AG08396 (cell line): Measurements from ENCODE around the gene GP2.

Experiments used
- DNase-seq: peaks from one replicate; pipeline ENCODE4 v3.0.0; 2012; ENCODE audit warnings: low spot score, mixed read lengths

The GP2 gene

DNA sequence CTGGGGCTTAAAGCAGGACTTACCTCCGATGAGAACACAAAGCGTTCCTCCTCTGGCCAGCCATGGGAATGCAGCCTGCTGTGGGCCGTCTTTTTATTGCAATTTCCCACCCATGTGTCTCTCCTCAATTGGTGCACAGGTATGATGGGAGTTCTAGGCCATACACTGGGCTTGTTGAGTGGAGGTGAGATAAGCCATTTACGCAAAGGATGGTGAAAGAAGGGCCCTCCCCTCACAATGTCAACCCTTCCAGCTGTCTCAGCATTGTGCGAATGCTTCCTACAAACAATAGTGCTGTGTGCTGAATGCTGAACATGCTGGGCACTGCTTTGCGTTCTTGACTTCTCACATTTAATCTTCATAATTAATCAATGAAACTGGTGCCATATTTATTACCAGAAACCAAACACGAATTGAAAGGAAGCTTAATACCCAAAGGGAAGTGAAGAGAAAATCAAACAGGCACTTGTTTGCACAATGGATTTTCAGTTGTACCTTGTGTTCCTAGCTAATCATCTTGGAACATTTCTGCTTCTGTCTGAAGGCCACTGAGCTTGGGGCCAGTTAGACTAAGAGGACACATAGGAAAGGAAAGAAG, at the start of gene GP2:
TSS of gene GP2 (minus strand) at position 70 of the 598 bp plus-strand sequence. CDS start 1,082 bp downstream, outside the sequence.
- DNase-seq: no peak

GRCh38 chr16:20372701-20373100, 45.4 kb upstream of the GP2 start:
- no peak for DNase-seq

DNA sequence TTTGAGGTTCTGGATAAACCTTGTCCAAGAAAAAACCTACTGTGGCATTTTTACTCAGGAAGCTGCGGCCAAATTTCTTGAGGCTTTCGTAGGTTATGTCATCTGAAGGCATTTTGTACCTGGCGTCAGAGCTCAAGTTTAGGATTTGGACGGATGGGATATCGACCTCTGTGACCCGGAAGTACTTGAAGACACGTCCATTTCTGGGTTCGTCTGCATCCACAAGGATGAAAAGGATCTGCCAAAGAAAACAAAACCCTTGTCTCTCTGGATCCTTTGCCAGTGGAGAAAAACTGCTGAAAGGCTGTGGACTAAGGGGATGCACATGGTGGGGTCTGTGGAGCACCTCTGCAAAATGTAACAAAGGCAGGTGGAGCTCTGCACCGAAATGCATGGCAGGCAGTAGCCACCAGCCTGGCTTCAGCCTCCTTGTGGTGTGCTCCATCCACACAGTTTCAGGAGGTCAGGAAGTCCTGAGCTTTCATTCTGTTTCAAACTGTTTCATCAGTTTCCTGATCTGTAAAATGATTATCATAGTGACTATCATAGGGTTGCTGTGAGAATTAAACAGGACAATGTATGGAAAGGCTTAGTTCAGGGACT, 42.2 kb upstream of the GP2 start:
- DNase-seq: no peak

- no peak for DNase-seq
These were observed 36.7 kb upstream of the GP2 start for GRCh38 chr16:20364051-20364450.

GRCh38 chr16:20363191-20363590, 35.9 kb upstream of the GP2 start:
- no peak for DNase-seq

GRCh38 chr16:20359997-20360396, 32.7 kb upstream of the GP2 start:
- no peak for DNase-seq

DNA sequence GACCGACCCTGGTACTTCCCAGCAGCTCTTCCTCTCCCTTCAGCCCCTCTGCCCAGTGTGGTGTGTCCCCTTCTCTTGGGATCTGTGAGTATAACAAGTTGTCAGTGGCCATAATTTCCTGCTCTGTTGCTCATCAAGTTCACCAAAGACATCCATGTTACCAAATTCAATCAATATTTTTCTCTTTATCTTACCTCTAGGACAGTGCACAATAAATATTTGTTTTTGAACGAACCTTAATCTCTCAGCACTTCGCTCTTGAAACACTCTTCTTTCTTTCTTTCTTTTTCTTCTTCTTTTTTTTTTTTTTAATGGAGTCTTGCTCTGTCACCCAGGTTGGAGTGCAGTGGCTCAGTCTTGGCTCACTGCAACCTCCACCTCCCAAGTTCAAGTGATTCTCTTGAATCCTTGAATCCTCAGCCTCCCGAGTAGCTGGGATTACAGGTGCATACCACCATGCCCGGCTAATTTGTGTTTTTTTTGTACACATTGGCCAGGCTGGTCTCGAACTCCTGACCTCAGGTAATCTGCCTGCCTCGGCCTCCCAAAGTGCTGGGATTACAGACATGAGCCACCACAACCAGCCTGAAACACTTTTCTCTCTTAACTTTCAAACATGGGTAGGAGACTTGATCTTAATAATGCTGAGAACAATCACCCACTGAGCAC, 27.9 kb upstream of the GP2 start:
- DNase-seq: no peak

- DNase-seq: no peak
These were observed 26.1 kb upstream of the GP2 start for GRCh38 chr16:20353379-20353778.

DNA sequence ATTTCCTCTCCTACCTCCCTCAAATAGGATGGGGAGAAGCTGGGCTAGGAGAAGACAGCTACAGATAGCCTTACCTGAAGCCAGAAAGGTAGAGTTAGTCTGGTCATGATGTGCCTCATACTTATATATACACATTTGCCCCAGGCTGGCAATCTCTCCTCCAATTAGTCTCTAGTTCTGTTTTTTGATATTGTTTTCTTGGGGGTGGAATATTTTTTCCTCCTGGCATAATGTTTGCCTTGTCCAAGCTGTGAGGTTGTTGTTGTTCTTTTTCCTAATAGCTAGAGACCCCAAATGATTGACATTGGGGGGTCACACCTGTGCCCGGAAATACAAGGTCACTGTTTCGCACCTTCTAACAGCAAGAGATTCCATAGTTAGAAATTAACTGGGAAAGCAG, 25.3 kb upstream of the GP2 start, which contains the start of gene UMOD:
TSS of gene UMOD (minus strand) at position 101 of the 400 bp plus-strand sequence. CDS start 1,978 bp downstream, outside the sequence.
- DNase-seq: no peak

GRCh38 chr16:20349615-20350014, 22.3 kb upstream of the GP2 start:
- no peak for DNase-seq

DNA sequence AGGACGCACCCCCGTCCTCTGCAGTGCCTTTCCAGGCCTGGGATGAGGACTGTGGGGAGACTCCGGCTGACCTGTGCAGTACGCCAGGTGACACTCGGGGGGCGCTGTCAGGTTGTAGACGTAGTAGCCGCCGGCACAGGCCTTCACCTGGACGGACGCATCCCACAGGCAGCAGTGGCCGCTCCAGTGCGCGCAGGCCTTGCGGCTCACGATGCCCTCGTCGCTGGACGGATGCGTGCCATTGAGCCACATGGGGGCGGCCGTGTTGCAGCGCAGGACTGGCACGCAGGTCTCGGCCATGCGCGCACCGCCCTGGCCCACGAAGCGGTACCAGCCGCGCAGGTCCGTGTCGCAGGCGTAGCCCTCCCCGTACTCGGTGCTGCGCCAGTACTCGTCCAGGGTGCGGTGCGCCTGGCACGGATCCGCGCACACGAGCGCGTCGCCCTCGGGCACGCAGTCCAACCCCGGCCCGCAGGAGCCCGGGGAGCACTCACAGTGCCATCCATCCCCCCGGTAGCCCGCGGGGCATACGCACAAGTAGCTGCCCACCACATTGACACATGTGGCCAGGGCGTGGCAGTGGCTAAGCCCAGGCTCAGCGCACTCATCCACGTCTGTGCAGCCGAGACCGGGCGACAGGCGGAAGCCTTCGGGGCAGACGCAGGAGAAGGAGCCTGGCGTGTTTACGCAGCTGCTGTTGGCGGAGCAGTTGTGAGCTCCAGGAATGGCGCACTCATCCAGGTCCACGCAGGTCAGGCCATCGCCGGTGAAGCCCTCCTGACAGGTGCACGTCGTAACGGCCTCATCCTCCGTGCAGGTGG, 21.3 kb upstream of the GP2 start:
- no peak for DNase-seq

- no peak for DNase-seq
These were observed 20.5 kb upstream of the GP2 start for GRCh38 chr16:20347666-20348364.

- no peak for DNase-seq
These were observed 17.3 kb upstream of the GP2 start for GRCh38 chr16:20344611-20345010.

DNA sequence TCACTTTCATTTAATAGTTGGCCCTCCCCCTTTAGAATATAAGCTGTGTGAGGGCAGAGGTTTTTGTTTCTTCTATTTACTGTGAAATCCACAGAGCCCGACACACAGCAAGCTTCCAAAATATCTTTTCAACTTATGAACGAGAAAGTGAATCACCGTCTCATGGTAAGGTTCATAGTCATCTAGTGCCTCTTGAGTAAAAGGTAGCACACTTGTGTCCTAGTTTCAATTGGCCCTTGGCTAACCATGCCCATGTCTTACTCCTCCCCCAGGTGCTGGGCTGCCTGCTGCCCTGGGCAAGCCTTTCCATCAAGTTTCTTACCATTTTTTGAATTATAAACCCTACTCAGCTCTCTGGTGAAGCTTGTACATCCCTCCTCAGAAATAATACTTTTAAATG, 12.4 kb upstream of the GP2 start:
- DNase-seq: no peak

DNA sequence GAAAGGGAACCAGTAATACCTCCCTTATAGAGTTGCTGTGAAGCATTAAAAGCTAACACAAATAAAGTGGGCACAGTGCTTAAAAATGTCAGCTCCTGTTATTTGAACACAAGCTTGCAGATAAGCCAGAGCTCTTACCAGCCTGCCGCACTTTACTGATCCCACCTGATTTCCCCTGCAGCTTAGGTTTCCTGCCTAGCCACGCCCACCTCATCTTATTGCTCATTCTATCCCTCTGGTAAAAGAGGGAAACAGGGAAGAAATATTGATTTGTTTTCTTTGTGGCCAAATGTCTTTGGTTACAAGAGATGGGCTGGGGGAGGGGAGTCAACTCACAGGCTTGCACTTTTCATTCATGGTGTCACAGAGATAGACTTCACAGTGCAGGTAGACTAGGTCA, 9.6 kb upstream of the GP2 start:
- DNase-seq: no peak

- no peak for DNase-seq
These were observed 7.1 kb upstream of the GP2 start for GRCh38 chr16:20334396-20334795.

DNA sequence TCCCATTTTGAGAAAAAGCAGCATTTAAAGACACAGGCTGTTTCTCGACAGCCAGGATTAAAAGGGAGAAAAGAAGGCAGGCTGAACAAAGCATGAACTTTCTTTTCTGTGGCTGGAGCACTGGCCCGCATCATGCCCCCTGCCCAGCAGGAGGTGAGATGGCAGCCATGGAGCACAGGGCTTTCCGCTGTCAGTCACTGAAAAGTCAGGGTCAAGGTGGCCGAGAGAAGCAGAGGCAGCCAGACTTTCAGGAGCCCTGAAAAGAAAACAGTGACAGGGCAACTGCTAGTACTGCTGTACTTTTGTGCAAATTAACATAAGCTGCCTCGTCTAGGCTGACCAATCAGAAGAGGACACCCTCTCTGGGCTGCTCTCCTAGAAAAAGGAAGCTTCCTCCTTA, 5.8 kb upstream of the GP2 start:
- DNase-seq: no peak

- no peak for DNase-seq
These were observed 5.1 kb upstream of the GP2 start for GRCh38 chr16:20332411-20332810.

DNA sequence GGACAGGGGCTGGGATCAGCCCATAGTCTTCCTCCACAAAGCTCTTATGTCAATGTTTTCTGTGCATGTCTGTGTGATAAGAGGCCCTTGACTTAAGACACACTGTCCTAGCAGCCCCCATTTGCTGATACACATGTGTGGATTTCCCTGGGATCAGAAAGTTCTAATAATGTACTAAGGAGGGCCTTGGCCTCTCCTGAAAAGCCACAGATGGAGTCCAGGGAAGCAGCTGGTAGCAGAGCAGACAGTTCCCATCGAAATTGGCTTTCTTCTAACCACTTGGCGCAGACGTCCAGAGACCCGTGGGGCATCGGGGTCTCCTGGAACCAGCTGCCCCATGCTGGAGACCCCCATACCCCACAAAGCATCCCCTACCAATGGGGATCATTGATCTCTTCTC, 4.3 kb upstream of the GP2 start:
- DNase-seq: no peak

GRCh38 chr16:20329392-20330138, 2.3 kb upstream of the GP2 start:
- no peak for DNase-seq

DNA sequence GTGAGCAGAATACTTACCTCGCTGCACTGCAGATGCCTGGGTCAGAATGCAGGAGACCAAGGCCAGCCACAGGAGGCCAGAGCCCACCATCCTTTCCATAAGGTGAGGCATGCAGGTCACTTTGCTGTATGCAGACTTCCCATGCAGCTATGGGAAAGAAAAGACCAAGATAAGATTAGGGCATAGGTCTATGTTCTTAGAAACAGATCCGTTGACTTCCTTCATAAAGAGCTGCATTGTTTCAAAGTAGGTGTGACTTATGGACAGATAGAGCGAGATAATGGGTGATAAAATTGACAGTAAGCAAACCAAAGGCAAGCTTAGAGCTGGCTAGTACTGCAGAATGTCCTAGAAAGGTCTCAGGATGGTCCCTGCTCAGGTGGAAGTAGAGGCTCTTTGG, 992 bp downstream of the GP2 start:
- no peak for DNase-seq
